HG02852 (cell line): Measurements from ENCODE around the gene CRTC2.

Source experiments
- ATAC-seq: cut with Tn5 transposase; IDR thresholded peaks from one replicate; pipeline ENCODE4 v1.9.1; 2021; ENCODE audit warnings: mild to moderate bottlenecking, moderate library complexity; ENCODE audit not compliant: unreplicated experiment

CRTC2 gene

DNA sequence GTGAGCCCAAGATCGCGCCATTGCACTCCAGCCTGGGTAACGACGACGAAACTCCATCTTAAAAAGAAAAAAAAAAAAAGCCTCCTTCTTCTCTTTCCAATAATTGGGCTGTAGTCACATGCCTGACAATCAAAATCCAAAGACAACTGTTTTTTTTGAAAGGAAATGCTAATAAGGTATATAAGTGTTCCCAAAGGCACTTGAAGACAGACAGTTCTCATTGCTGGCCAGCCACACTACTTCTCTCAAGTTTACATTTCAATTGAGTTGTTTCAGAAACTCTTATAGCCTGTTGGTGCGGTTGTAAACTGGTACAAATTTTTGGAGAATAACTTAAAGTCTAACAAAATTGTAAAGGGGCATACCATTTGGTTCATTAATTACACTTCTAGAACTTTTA is 58.9 kb downstream of the CRTC2 start:
- ATAC-seq, result no peak
